Measurements from ENCODE around the gene INPP4B.

The INPP4B gene

DNA sequence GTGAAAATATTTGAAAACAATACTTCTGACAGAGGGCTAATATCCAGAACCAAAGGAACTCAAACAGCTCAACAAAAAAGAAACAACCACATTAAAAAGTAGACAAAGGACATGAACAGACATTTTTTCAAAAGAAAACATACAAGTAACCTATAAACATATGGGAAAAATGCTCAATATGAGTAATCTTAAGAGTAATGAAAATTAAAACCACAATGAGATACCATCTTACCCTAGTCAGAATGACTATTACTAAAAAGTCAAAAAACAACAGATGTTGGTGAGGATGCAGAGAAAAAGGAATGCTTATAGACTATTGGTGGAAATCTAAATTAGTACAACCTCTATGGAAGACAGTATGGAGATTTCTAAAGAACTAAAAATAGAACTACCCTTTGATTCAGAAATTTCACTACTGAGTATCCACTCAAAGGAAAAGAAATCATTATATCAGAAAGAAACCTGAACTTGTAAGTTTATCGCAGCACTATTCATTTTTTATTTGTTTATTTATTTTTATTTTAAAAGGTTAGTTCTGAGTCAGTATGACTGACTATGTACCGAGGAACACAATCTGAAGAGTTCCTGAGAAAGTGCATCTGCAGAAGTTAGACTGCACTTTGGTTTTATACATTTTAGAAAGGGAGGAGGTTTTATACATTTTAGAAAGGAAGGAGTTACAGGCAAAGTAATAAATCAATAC is 231.3 kb downstream of the INPP4B start:
- ATAC-seq (no peak), DNase-seq (ENCODE audit: low spot score in 2 of 2) (no peak)
- peaks cover 5% of the 10 kb centered on the region for H3K9me3 Mint-ChIP-seq
- H3K4me1 Mint-ChIP-seq, result no peaks in the 10 kb centered on the region
- no peak overlapping the region for H3K4me3 Mint-ChIP-seq
- no peaks in the 10 kb centered on the region for H3K36me3 Mint-ChIP-seq
- no peak overlapping the region for H3K27ac Mint-ChIP-seq

DNA sequence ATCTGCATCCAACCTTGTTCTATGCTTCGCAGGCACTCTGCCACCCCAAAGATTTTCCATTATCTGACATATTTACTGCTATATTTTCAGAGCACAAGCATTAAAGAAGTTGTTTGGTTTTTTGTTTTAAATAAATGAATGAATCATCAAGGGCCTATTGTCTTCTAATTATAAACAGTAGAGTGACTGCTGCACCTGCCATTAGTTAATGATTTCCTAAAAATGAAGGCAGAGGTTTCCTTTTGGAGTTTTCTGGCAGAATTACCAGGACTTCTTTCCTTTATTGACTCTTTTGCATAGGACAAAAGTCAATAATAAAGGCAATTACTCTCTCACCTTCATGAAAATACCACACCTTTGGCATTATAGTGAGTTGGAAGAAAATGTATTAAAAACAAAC is 238.1 kb downstream of the INPP4B start:
- Mint-ChIP-seq H3K27ac (no peak overlapping the region), H3K4me3 (no peak overlapping the region), H3K4me1 (no peaks in the 10 kb centered on the region), H3K36me3 (no peaks in the 10 kb centered on the region), H3K9me3 (peaks cover 10% of the 10 kb centered on the region)
- ATAC-seq, result no peak
- DNase-seq (ENCODE audit: low spot score in 2 of 2), result no peak

DNA sequence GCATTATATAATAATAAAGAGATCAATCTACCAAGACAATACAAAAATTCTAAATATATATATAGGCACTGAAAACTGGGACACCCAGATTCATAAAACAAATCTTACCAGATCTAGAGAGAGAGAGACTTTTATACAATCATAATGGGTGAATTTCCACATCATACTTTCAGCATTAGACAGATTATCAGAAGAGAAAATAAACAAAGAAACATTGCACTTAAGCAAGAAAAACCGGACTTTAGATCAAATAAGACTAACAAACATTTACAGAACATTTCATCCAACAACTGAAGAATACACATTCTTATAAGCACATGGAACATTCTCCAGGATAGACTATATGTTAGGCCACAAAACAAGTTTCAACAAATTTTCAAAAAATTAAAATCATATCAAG is 245.1 kb downstream of the INPP4B start:
- Mint-ChIP-seq H3K4me1 (no peaks in the 10 kb centered on the region), H3K4me3 (no peak overlapping the region), H3K36me3 (no peaks in the 10 kb centered on the region), H3K27ac (no peak overlapping the region), H3K9me3 (peaks cover 21% of the 10 kb centered on the region)
- no peak for ATAC-seq
- DNase-seq (ENCODE audit: low spot score in 2 of 2), result no peak

DNA sequence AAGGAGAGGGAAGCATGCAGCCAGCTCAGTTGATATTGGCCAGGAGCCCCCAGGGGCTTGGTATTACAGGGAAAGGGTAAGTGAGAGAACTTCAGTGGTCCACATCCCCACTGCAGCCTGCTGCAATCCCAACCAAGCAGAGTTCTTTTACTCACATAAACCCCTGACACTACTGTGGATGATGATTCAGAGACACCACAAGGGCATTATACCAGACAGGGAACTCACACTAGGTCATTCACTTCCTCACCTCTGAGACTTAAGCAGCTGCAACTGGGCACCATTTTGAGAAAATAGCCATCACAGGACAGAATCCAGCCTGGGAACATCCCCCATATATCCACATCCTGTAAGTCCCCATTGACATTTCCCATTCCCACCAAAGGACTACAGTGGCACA is 248.0 kb downstream of the INPP4B start:
- H3K27ac Mint-ChIP-seq, result no peak overlapping the region
- peaks cover 15% of the 10 kb centered on the region for H3K9me3 Mint-ChIP-seq
- DNase-seq (ENCODE audit: low spot score in 2 of 2) (no peak), ATAC-seq (peak; percentile 51)
- no peaks in the 10 kb centered on the region for H3K36me3 Mint-ChIP-seq
- no peaks in the 10 kb centered on the region for H3K4me1 Mint-ChIP-seq
- no peak overlapping the region for H3K4me3 Mint-ChIP-seq

DNA sequence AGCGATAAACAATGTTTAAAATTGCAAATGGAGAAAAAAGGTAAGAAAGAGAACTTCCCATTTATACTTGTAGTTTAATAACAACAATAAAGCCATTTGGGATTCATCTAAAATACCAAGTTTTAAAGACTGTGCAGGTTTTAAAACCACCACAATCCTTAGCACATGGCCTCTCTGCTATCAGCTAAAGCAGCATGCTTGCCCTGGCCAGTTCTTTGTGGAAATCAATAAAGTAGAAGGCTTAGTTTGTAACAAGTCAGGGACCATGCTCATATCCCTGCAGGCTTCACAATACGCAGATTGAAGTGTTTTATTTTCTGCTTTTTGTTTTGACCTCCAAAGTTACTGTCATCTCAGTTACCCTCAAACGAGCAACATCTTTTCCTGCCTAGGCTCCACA is 249.5 kb downstream of the INPP4B start:
- peaks cover 5% of the 10 kb centered on the region for H3K9me3 Mint-ChIP-seq
- no peaks in the 10 kb centered on the region for H3K36me3 Mint-ChIP-seq
- no peaks in the 10 kb centered on the region for H3K4me1 Mint-ChIP-seq
- no peak overlapping the region for H3K4me3 Mint-ChIP-seq
- DNase-seq (ENCODE audit: low spot score in 2 of 2) (no peak), ATAC-seq (no peak)
- no peak overlapping the region for H3K27ac Mint-ChIP-seq

DNA sequence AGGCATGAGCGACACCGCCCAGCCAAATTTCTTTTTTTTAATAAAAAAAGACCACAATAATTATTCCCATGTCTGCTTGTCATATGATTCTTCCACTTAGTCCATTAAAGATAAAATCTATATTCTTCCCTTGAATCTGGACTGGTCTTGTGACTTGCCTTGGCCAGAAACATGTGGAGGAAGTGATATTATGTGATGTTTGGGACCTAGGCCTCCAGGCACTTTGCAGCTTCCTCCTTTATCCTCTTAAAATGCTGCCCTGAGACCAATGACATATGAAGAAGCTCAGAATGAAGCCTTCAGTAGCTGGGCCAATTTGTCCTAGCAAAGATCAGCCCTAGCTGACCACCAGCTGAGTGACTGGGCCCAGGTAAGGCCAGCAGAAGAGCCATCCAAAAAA is 250.0 kb downstream of the INPP4B start:
- Mint-ChIP-seq H3K4me1 (no peaks in the 10 kb centered on the region), H3K4me3 (no peak overlapping the region), H3K9me3 (peaks cover 5% of the 10 kb centered on the region), H3K36me3 (no peaks in the 10 kb centered on the region), H3K27ac (no peak overlapping the region)
- no peak for DNase-seq (ENCODE audit: low spot score in 2 of 2)
- ATAC-seq, result no peak

DNA sequence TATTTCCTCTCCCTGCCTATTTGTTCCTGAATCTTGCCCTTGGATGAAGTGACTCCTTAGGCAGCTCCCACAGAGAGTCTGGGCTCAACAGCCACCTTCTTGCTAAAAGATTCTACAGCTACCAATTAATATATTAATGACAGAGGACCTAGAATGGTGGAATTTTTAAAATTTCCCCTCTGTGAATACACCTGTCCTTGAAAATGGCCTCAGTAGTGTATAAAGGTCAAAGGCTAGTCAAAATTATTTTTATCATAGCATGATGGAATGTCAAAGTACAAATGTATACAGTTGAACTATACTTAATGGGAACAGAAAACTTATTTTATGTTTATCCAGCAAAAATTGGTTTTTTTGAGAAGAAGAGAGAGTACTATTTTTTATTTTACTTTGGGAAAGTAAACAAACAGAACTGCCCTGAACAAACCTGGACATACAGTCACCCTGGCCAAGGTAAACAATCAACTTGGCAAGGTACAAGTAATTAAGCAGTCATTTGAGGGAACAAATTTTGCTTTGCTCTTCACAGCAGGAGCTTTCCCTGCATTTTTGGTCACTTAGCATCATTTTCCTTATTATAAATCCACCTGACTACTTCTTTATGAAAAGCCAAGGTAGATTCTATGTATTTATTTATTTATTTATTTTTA is 250.8 kb downstream of the INPP4B start:
- no peak overlapping the region for H3K27ac Mint-ChIP-seq
- DNase-seq (ENCODE audit: low spot score in 2 of 2) (no peak), ATAC-seq (no peak)
- H3K9me3 Mint-ChIP-seq, result no peaks in the 10 kb centered on the region
- H3K4me1 Mint-ChIP-seq, result no peaks in the 10 kb centered on the region
- no peak overlapping the region for H3K4me3 Mint-ChIP-seq
- H3K36me3 Mint-ChIP-seq, result no peaks in the 10 kb centered on the region

DNA sequence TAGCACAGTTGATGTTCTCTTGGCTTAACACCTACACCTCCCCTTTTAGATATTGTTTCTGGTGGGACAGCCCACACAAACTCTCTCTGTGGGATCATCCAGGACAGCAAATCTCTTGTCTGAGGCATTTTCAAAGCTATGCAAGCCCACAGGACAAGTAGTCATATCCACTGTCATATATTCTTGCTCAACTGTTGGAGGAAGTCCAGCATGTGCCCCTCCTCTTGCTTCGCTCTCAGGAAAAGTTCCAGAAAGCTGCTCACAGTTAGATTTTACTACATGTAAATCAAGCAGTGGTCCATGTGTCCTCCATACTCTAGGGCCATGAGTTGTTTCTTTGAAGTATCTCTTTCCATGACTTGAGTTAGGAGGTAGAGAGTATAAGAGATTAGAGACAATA is 260.7 kb downstream of the INPP4B start:
- no peak for DNase-seq (ENCODE audit: low spot score in 2 of 2)
- Mint-ChIP-seq H3K27ac (no peak overlapping the region), H3K36me3 (peaks cover 9% of the 10 kb centered on the region), H3K4me1 (no peaks in the 10 kb centered on the region), H3K4me3 (no peak overlapping the region), H3K9me3 (no peaks in the 10 kb centered on the region)
- ATAC-seq, result no peak

DNA sequence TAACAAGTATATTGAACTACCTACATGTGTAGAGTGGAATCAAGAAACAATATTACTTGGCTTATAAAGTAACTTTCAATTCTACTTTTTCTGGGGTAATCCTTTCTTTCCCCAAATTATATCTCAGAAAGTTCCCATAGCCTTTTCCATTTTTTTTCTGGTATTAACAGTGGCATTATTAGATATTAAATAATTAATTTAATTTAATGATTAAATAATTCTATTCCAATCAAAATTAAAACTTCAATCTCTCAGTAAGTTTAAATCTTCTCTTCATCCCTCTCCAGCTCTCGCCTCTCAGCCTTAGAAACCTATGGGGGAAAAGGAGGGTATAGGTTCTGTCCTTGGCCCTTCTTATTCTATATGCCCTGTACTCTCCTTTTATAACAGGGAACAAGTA is 262.4 kb downstream of the INPP4B start:
- Mint-ChIP-seq H3K9me3 (no peaks in the 10 kb centered on the region), H3K4me3 (no peak overlapping the region), H3K27ac (no peak overlapping the region), H3K4me1 (no peaks in the 10 kb centered on the region), H3K36me3 (peaks cover 9% of the 10 kb centered on the region)
- ATAC-seq (no peak), DNase-seq (ENCODE audit: low spot score in 2 of 2) (no peak)

DNA sequence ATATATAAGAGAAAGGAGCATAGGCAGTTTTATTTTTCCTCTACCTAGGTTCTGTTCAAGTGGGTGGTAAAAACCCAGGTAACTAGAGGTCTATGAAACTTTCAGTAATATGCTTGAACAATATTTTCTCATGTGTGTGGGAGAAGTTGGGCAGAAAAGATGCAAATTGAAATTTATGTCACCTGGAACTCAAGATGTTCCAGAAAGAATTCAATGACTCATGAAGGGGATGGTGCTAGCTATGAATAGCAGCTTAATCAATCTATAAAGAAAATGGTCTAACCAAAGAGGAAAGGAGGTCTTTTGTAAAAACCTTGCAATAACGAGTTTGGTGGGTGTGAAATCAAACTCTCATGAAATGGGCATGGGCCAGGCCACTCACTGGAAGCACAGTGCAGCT is 263.8 kb downstream of the INPP4B start:
- no peak overlapping the region for H3K27ac Mint-ChIP-seq
- DNase-seq (ENCODE audit: low spot score in 2 of 2), result no peak
- no peaks in the 10 kb centered on the region for H3K9me3 Mint-ChIP-seq
- H3K36me3 Mint-ChIP-seq, result peaks cover 9% of the 10 kb centered on the region
- no peak overlapping the region for H3K4me3 Mint-ChIP-seq
- no peak for ATAC-seq
- H3K4me1 Mint-ChIP-seq, result no peaks in the 10 kb centered on the region

DNA sequence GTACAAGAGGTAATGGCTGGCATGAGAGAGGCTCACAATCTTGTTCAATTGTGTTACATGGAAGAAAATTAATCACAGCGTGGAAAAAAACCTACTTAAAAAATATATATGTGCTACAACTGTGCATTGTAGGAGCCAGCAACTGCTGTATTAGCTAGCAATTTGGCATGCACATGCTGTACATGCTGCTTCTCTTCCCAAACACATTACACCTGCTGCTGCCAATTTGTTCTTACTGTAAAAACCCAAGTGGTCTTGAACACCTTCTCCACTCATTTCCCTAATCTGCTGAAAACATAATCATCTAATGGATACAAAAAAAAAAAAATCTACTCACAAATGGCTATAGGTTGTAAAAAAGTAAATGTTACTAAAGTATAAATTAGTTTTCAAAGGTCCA is 264.2 kb downstream of the INPP4B start:
- no peak overlapping the region for H3K27ac Mint-ChIP-seq
- H3K4me3 Mint-ChIP-seq, result no peak overlapping the region
- peaks cover 9% of the 10 kb centered on the region for H3K36me3 Mint-ChIP-seq
- DNase-seq (ENCODE audit: low spot score in 2 of 2), result no peak
- H3K9me3 Mint-ChIP-seq, result no peaks in the 10 kb centered on the region
- no peak for ATAC-seq
- H3K4me1 Mint-ChIP-seq, result no peaks in the 10 kb centered on the region

DNA sequence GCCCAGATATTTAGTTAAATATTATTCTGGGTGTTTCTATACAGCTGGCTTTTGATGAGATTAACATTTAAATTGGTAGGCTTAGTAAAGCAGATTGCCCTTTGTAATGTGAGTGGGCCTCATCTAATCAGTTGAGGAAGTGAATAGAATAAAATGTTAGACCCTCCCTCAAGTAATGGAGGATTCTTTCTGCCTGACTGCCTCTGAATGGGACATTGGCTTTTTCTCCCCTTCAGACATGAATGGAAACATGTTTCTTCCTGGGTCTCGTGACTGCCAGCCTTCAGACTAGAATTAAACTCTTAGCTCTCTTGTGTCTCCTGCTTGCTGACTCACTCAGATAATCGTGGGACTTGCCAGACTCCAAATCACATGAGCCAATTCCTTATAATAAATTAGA is 266.7 kb downstream of the INPP4B start:
- no peak overlapping the region for H3K27ac Mint-ChIP-seq
- H3K36me3 Mint-ChIP-seq, result no peaks in the 10 kb centered on the region
- H3K4me1 Mint-ChIP-seq, result peaks cover under 1% of the 10 kb centered on the region
- DNase-seq (ENCODE audit: low spot score in 2 of 2) (no peak), ATAC-seq (no peak)
- no peaks in the 10 kb centered on the region for H3K9me3 Mint-ChIP-seq
- no peak overlapping the region for H3K4me3 Mint-ChIP-seq

DNA sequence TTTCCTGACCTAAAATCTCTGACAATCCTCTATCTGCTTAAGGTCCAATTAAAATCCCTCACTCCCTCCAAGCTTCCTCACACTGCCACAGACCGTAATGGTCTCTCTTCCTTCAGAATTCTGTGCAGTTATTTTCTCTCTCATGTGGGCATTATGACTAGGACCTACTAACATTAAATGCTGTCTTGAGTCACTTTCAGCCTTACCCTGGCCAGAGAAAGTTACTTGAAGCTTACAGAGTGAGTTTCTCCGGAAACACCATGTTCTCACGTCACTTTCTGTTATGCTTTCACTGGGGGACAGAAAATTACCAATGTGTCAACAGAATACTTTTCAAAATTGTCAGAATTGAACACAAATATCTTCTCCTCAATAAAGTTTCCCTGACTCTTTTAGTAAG is 271.8 kb downstream of the INPP4B start:
- peaks cover 6% of the 10 kb centered on the region for H3K4me1 Mint-ChIP-seq
- H3K36me3 Mint-ChIP-seq, result no peaks in the 10 kb centered on the region
- no peaks in the 10 kb centered on the region for H3K9me3 Mint-ChIP-seq
- DNase-seq (ENCODE audit: low spot score in 2 of 2), result no peak
- peak; percentile 86 for ATAC-seq
- peak overlapping the region; percentile 3 for H3K4me3 Mint-ChIP-seq
- no peak overlapping the region for H3K27ac Mint-ChIP-seq

DNA sequence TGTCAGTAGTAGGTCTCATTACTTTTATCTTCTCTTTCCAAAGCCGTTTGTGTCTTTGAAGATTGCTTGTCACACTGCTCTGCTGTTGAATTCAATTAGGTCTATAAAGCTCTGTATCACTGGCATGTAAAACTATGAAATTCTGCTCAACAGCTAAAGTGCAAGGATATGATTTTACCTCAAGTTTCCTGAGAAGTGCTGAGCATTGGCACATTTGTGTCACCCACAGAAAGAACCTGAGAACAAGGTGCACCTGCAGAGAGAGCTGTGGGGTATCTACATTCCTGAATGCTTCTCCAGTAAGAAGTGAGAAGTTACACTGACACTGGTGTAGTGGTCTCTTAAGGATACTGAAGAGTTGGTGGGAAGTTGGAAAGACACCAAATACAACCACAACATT is 274.0 kb downstream of the INPP4B start:
- no peak for ATAC-seq
- H3K36me3 Mint-ChIP-seq, result no peaks in the 10 kb centered on the region
- no peak overlapping the region for H3K27ac Mint-ChIP-seq
- peaks cover 6% of the 10 kb centered on the region for H3K4me1 Mint-ChIP-seq
- DNase-seq (ENCODE audit: low spot score in 2 of 2), result no peak
- H3K4me3 Mint-ChIP-seq, result no peak overlapping the region
- no peaks in the 10 kb centered on the region for H3K9me3 Mint-ChIP-seq

DNA sequence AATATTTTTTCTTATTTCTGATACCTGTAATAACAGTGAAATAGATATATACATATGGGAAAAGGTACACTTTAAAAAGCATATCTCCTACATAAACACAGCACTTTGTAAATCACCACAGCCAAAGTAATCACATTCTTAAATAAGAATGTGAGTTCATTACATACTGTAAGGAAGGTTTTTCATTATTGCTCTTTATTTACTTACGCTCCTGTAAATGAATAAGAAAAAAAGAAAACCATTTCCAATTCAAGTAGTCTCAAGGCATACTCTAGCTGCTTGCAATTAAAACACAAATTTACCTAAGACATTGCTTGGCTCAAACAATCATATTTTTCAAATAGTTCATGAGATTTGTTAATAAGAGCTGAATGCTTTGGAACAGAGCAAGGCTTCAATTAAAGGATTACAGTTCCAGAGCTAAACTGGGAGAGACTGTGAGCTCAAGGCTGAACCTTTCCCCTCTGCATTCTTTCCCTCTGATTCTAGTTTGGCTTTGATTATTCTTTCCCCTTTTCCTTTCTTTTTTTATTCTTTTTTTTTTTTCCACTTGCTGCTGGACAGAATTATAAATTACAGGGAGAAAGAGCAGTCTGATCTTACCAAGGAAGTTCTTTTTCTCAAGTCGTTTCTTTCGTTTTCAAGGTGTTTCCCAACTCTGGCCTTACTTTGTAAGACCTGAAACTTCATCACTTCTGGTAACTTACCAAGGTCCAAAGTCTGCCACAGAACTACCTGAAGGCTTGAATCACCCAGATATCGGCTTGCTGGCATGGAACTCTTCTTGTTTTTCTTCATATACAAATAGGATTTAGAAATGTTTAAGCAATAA is 278.3 kb downstream of the INPP4B start:
- ATAC-seq (no peak), DNase-seq (ENCODE audit: low spot score in 2 of 2) (no peak)
- no peaks in the 10 kb centered on the region for H3K9me3 Mint-ChIP-seq
- peaks cover 20% of the 10 kb centered on the region for H3K4me1 Mint-ChIP-seq
- H3K27ac Mint-ChIP-seq, result peak overlapping the region; percentile 80
- H3K4me3 Mint-ChIP-seq, result peak overlapping the region; percentile 69
- peaks cover 6% of the 10 kb centered on the region for H3K36me3 Mint-ChIP-seq

DNA sequence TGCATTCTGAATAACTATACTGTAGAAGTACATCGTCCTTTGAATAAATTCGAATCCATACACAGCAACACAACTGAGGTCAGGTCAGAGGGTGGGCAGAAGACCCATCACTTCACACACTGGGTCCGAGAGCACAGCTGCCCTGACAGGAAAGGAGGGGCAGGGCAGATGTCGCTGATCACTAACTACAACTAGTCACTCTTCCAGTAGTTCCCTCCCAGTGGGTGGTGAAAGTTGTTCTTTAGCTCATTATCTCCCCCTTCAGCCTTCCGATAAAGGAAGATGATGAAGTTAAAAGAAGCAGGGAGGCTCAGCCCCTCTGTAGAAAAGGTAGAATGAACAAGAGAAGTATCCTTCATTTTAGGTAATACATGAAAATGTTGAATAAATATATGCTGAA is 278.9 kb downstream of the INPP4B start:
- Mint-ChIP-seq H3K9me3 (no peaks in the 10 kb centered on the region), H3K4me3 (peak overlapping the region; percentile 69), H3K36me3 (peaks cover 6% of the 10 kb centered on the region), H3K4me1 (peaks cover 20% of the 10 kb centered on the region), H3K27ac (peak overlapping the region; percentile 80)
- ATAC-seq, result peak; percentile 84
- peak; percentile 10 to 64 for DNase-seq (ENCODE audit: low spot score in 2 of 2)
